Measurements from ENCODE around the gene RPP40.

The RPP40 gene

GRCh38 chr6:4965562-4966389, 38.1 kb downstream of the RPP40 start:
- TF ChIP-seq CTCF (conservative IDR thresholded peaks at IDR 0.05; ENCODE audit: control insufficient read depth, insufficient read depth, low read depth, low read length) = no peak
- H3K4me3 ChIP-seq (ENCODE audit: control insufficient read depth, low read depth, low read length) = no peak overlapping the region
- DNase-seq (ENCODE audit: low read depth) = no peak

- DNase-seq (ENCODE audit: low read depth) = no peak
- TF ChIP-seq CTCF (conservative IDR thresholded peaks at IDR 0.05; ENCODE audit: control insufficient read depth, insufficient read depth, low read depth, low read length) = no peak
- H3K4me3 ChIP-seq (ENCODE audit: control insufficient read depth, low read depth, low read length) = no peak overlapping the region
Measured at GRCh38 chr6:4964675-4965561, 38.9 kb downstream of the RPP40 start.

GRCh38 chr6:4962905-4963304, 40.9 kb downstream of the RPP40 start:
- H3K4me3 ChIP-seq (ENCODE audit: control insufficient read depth, low read depth, low read length) = no peak overlapping the region
- no peak for DNase-seq (ENCODE audit: low read depth)
- no peak for TF ChIP-seq CTCF (conservative IDR thresholded peaks at IDR 0.05; ENCODE audit: control insufficient read depth, insufficient read depth, low read depth, low read length)

- no peak overlapping the region for H3K4me3 ChIP-seq (ENCODE audit: control insufficient read depth, low read depth, low read length)
- TF ChIP-seq CTCF (conservative IDR thresholded peaks at IDR 0.05; ENCODE audit: control insufficient read depth, insufficient read depth, low read depth, low read length) = no peak
- peak; percentile 59 for DNase-seq (ENCODE audit: low read depth)
Measured at GRCh38 chr6:4961322-4962168, 42.3 kb downstream of the RPP40 start.

- no peak overlapping the region for H3K4me3 ChIP-seq (ENCODE audit: control insufficient read depth, low read depth, low read length)
- TF ChIP-seq CTCF (conservative IDR thresholded peaks at IDR 0.05; ENCODE audit: control insufficient read depth, insufficient read depth, low read depth, low read length) = no peak
- no peak for DNase-seq (ENCODE audit: low read depth)
Measured at GRCh38 chr6:4958624-4959023, 45.2 kb downstream of the RPP40 start.
